ENCODE data around the gene TBC1D5.

- TF ChIP-seq POLR2A (IDR thresholded peaks at IDR 0.05; ENCODE audit: control extremely low read depth in 1 of 2, low read depth in 2 of 2, low read length in 2 of 2): no peak
- no peak for TF ChIP-seq MAX (IDR thresholded peaks at IDR 0.05)
- no peak for TF ChIP-seq CTCF (IDR thresholded peaks at IDR 0.05; ENCODE audit: control extremely low read depth in 1 of 3, insufficient read depth in 1 of 3, low read depth in 1 of 3, low read length in 3 of 3)
- TF ChIP-seq EP300 (IDR thresholded peaks at IDR 0.05; ENCODE audit: borderline replicate concordance in 1 of 2, low read depth in 2 of 2, low read length in 2 of 2): no peak
- no peak for TF ChIP-seq MAFK (IDR thresholded peaks at IDR 0.05; ENCODE audit: low read depth, low read length)
- no peak for TF ChIP-seq GTF2F1 (IDR thresholded peaks at IDR 0.05; ENCODE audit: borderline replicate concordance, low read depth, low read length)
- no peak for TF ChIP-seq CHD1 (IDR thresholded peaks at IDR 0.05; ENCODE audit: low read depth, low read length)
- no peak for TF ChIP-seq GABPA (IDR thresholded peaks at IDR 0.05; ENCODE audit: borderline replicate concordance, insufficient read depth, low read length)
These were observed 154.0 kb downstream of the TBC1D5 start for GRCh38 chr3:17588422-17588821.
